OCI-LY1 (cell line): ENCODE measurements around the gene KAT2B.

Experiments
- CTCF ChIP-seq: fragments of 200-600 bp; sonication (generic), shearing (Covaris generic); IDR thresholded peaks from 2 replicates; pipeline ENCODE4 v1.5.1; 2017; ENCODE audit warnings: mild to moderate bottlenecking, antibody characterized with exemption, low read length, moderate library complexity, mixed read lengths
- EZH2 ChIP-seq: fragments of 200-600 bp; sonication (generic), shearing (Covaris generic); IDR thresholded peaks from 2 replicates; pipeline ENCODE4 v1.8.0; 2017; ENCODE audit warnings: borderline replicate concordance, mixed run types, mild to moderate bottlenecking, antibody characterized with exemption, low read length, moderate library complexity, mixed read lengths

DNA sequence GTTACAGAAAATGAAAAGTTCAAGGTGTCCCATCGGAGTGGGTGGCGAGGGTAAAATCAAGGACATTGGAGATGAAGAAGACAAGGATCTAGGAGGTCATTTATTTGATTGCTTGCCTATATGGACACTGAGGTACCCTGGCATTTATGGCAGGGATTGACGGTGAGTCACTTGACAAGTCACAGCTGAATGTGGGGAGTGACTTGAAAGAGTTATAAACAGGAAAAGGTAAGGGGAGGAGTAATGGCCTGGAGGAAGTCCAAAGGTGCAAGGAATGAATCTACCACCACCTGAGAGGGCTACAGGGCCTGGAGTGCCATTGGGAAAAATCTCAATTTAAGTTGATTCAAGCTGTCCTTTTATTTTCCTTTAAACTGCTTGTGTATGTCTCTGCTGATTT, 157.5 kb downstream of the KAT2B start:
- TF ChIP-seq CTCF (no peak), EZH2 (no peak)
